ENCODE data around the gene IQSEC1.

The IQSEC1 gene

DNA sequence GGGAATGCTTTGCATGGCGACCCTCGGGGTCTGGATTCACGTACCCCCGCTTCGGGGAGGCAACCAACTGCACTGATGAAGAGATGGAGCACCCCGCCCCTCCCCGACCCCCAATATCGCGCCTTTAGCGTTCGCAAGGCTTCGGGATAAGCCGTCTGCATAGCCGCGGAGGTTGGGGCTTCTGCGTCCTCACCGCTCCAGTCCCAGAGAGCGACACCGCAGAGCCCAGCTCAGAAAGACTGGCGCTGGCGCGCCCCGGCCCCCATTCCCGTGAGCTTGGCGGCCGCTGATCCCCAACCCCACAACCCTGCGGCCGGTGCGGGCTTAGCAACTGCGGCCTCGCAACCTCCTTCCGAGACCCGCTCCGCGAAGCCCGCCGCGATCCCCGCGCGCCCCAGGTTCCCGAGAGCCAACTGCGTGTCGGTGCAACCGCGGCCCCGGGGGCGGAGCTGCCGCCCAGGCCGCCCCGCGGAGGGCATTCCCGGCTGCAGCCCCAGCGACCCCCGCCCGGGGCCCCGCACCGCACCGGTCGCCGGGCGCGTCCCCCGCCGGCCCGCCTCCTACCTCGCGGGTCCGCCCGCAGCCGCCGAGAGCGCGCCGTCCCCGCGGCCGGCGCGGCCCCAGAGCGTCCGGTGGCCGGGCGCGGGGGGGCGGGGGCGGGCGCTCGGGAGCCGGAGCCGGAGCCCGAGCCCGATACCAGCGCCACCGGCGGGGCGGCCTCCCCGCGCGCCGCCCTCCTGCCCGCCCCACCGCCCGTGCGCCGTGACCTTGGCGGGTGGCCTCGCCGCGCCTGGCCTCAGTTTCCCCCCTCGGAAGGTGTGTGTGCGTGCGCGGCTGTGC is 79.5 kb downstream of the IQSEC1 start:
- Histone ChIP-seq H3K4me3 (ENCODE audit: low read depth in 1 of 5, low read length in 5 of 5) (peak overlapping the region in 4 of 5 donors; percentile 81 to 93 (median 88)), H3K27ac (ENCODE audit: low read depth, low read length) (peak overlapping the region; percentile 64), H3K9me3 (ENCODE audit: control insufficient read depth in 5 of 5, low read length in 5 of 5) (no peaks in the 10 kb centered on the region), H3K27me3 (ENCODE audit: control insufficient read depth in 5 of 5, insufficient read depth in 4 of 5, low read length in 5 of 5) (no peaks in the 10 kb centered on the region), H3K36me3 (ENCODE audit: control insufficient read depth in 5 of 5, insufficient read depth in 5 of 5, low read length in 5 of 5) (no peaks in the 10 kb centered on the region), H3K9ac (ENCODE audit: low read length in 5 of 5) (peak overlapping the region in 4 of 5 donors; percentile 52 to 84 (median 71)), H3K4me1 (ENCODE audit: control insufficient read depth in 5 of 5, insufficient read depth in 5 of 5, low read length in 5 of 5) (peaks cover 0 to 36% (median 22%) of the 10 kb centered on the region in 5 donors)

DNA sequence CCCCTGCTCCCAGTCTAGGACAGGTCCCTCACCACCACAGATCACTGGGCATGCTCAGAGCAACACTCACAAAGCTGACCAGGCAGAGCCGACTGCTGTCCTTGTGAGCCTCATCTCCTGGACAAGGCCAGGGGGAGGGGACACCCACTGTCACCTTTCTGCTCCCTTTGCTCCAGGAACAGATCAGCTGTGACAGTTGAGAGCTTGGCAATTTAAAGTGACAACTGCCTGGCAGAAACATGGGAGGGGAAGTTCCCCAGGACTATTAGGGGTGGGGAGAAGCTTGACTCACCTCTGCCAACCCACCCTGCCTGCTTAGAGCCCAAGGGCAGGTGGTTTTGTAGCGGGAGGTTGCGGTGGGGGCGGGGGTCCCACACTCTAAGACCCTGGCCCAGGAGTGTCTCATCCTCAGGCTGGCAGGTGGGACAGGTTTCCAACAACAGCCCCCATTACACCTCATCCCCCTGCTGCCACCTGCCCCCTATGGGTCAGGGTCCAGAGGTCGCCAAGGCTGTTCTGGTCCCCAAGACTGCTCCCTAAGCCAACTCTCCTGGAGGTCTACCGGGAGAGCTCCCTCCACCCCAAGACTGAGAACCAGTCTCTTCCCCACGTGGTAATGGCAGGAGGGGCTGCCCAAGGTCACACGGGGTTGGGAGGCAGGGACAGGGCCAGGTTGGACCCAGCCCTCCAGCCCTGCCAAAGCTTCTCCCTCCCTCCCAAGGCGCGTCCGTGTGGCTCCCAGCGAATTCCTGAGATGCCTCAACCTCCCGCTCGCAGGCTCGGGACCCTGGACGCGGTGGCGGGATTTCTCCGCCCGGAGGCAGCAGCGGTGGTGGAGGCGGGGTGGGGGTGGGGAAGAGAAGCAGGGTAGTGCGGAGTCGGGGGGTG is 80.4 kb downstream of the IQSEC1 start:
- H3K9ac ChIP-seq (ENCODE audit: low read length in 5 of 5), result peak overlapping the region in 2 of 5 donors; percentile 52 to 61

DNA sequence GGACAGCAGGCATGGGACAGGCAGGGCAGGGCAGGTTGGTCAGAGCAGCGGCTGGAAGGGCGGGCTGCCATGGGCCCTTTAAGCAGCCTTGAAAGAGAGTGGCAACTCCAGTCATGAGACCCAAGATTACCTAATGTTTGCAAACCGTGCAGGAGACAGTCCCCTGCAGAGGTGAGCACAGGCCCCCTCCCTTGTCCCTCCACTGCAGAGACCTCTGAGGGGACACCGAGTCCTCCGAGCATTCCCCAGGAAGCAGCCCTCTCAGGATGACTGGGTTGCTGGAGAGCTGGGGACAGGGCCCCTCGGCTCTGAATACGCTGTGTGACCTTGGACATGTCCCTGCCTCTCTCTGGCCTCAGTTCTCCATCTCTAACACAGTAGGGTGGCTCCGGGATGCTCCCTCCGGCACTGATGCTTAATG is 81.4 kb downstream of the IQSEC1 start:
- Histone ChIP-seq H3K9ac (ENCODE audit: low read length in 5 of 5) (no peak overlapping the region), H3K27ac (ENCODE audit: low read depth, low read length) (no peak overlapping the region)

More for the DNA sequence above, 80.4 kb downstream of the IQSEC1 start:
- Histone ChIP-seq H3K27ac (ENCODE audit: low read depth, low read length) (no peak overlapping the region), H3K4me3 (ENCODE audit: low read depth in 1 of 5, low read length in 5 of 5) (peak overlapping the region in 3 of 5 donors; percentile 69 to 88 (median 75)), H3K4me1 (ENCODE audit: control insufficient read depth in 5 of 5, insufficient read depth in 5 of 5, low read length in 5 of 5) (peaks cover 0 to 33% (median 20%) of the 10 kb centered on the region in 5 donors), H3K9me3 (ENCODE audit: control insufficient read depth in 5 of 5, low read length in 5 of 5) (no peaks in the 10 kb centered on the region), H3K36me3 (ENCODE audit: control insufficient read depth in 5 of 5, insufficient read depth in 5 of 5, low read length in 5 of 5) (no peaks in the 10 kb centered on the region), H3K27me3 (ENCODE audit: control insufficient read depth in 5 of 5, insufficient read depth in 4 of 5, low read length in 5 of 5) (no peaks in the 10 kb centered on the region)

DNA sequence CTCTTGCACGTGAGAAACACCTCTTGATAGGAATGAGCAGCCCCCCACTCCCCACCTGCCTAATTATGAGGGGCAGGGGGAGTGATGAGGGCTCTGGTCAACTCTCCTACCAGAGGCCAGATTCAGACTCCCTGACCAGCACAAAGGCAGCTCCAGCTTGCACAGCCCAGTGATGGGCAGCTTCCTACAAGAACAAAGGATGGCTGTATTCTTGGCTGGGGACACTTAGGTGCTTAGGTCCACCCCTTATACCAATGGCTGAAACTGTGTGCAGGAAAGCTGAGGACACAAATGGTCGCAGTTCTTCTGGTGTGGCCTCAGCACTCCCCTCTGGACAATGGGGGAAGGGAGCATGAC is 81.8 kb downstream of the IQSEC1 start:
- Histone ChIP-seq H3K4me3 (ENCODE audit: low read depth in 1 of 5, low read length in 5 of 5) (no peak overlapping the region), H3K9ac (ENCODE audit: low read length in 5 of 5) (no peak overlapping the region), H3K9me3 (ENCODE audit: control insufficient read depth in 5 of 5, low read length in 5 of 5) (no peaks in the 10 kb centered on the region), H3K27ac (ENCODE audit: low read depth, low read length) (no peak overlapping the region), H3K27me3 (ENCODE audit: control insufficient read depth in 5 of 5, insufficient read depth in 4 of 5, low read length in 5 of 5) (no peaks in the 10 kb centered on the region), H3K4me1 (ENCODE audit: control insufficient read depth in 5 of 5, insufficient read depth in 5 of 5, low read length in 5 of 5) (peaks cover 0 to 33% (median 20%) of the 10 kb centered on the region in 5 donors), H3K36me3 (ENCODE audit: control insufficient read depth in 5 of 5, insufficient read depth in 5 of 5, low read length in 5 of 5) (no peaks in the 10 kb centered on the region)

More for the DNA sequence above, 81.4 kb downstream of the IQSEC1 start:
- Histone ChIP-seq H3K36me3 (ENCODE audit: control insufficient read depth in 5 of 5, insufficient read depth in 5 of 5, low read length in 5 of 5) (no peaks in the 10 kb centered on the region), H3K4me3 (ENCODE audit: low read depth in 1 of 5, low read length in 5 of 5) (no peak overlapping the region), H3K9me3 (ENCODE audit: control insufficient read depth in 5 of 5, low read length in 5 of 5) (no peaks in the 10 kb centered on the region), H3K4me1 (ENCODE audit: control insufficient read depth in 5 of 5, insufficient read depth in 5 of 5, low read length in 5 of 5) (peaks cover 0 to 33% (median 20%) of the 10 kb centered on the region in 5 donors), H3K27me3 (ENCODE audit: control insufficient read depth in 5 of 5, insufficient read depth in 4 of 5, low read length in 5 of 5) (no peaks in the 10 kb centered on the region)

DNA sequence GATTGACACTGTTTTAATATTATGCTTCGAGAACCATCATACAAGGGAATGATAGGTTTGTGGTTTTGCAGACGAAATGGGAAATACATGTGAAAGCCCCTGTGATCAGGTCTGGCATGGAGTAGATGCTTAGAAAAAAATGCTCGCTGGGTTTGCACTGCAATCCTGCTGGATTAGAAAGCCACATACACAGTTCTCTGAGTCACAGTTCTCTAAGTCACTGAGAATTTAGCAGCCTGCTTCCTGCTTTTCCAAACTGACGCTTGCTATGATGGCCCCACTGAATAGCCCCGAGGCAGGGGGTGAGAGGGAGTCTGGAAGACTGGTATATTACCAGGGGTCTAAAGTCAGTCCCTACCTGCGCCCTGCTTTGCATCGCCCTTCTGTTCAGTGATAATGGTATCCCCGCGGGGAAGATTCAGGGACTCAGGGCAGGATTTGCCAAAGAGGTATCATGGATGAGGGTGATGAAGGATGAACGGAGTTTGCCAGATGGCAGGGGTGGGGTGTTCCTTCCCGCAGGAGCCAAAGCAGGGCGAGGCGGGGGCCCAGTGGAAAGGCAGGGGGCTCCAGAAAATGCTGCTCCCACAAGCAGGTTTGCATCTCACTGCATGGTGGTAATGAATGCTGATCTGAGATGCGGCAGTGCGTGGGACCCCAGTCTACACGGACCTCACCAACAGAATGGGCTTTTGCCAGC is 82.3 kb downstream of the IQSEC1 start:
- H3K27ac ChIP-seq (ENCODE audit: low read depth, low read length), result no peak overlapping the region
- H3K4me1 ChIP-seq (ENCODE audit: control insufficient read depth in 5 of 5, insufficient read depth in 5 of 5, low read length in 5 of 5), result peaks cover 0 to 33% (median 20%) of the 10 kb centered on the region in 5 donors
- H3K9ac ChIP-seq (ENCODE audit: low read length in 5 of 5), result no peak overlapping the region
- no peaks in the 10 kb centered on the region for H3K36me3 ChIP-seq (ENCODE audit: control insufficient read depth in 5 of 5, insufficient read depth in 5 of 5, low read length in 5 of 5)
- no peak overlapping the region for H3K4me3 ChIP-seq (ENCODE audit: low read depth in 1 of 5, low read length in 5 of 5)
- H3K27me3 ChIP-seq (ENCODE audit: control insufficient read depth in 5 of 5, insufficient read depth in 4 of 5, low read length in 5 of 5), result no peaks in the 10 kb centered on the region
- H3K9me3 ChIP-seq (ENCODE audit: control insufficient read depth in 5 of 5, low read length in 5 of 5), result no peaks in the 10 kb centered on the region

DNA sequence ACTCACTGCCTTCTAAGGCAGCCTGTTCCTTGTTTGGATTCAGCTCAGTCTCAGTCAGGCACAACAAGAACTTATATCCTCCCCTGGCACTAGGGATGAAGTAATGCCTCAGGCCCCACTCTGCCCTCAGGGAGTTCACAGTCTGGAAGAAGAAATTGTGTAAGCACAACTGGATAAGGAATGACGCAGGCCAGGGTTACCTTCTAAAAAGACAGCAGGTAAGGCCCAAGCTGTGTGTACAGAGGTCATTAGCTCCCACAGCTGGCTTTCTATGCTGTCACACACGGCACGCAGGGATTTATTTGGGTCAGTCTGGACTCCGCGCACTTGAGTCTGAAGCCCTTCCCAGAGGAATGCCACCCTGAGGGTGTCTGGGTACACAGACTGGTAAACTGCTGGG is 82.9 kb downstream of the IQSEC1 start:
- Histone ChIP-seq H3K27ac (ENCODE audit: low read depth, low read length) (no peak overlapping the region), H3K4me3 (ENCODE audit: low read depth in 1 of 5, low read length in 5 of 5) (no peak overlapping the region), H3K4me1 (ENCODE audit: control insufficient read depth in 5 of 5, insufficient read depth in 5 of 5, low read length in 5 of 5) (peaks cover 0 to 30% (median 17%) of the 10 kb centered on the region in 5 donors), H3K36me3 (ENCODE audit: control insufficient read depth in 5 of 5, insufficient read depth in 5 of 5, low read length in 5 of 5) (no peaks in the 10 kb centered on the region), H3K27me3 (ENCODE audit: control insufficient read depth in 5 of 5, insufficient read depth in 4 of 5, low read length in 5 of 5) (no peaks in the 10 kb centered on the region), H3K9me3 (ENCODE audit: control insufficient read depth in 5 of 5, low read length in 5 of 5) (no peaks in the 10 kb centered on the region), H3K9ac (ENCODE audit: low read length in 5 of 5) (no peak overlapping the region)

DNA sequence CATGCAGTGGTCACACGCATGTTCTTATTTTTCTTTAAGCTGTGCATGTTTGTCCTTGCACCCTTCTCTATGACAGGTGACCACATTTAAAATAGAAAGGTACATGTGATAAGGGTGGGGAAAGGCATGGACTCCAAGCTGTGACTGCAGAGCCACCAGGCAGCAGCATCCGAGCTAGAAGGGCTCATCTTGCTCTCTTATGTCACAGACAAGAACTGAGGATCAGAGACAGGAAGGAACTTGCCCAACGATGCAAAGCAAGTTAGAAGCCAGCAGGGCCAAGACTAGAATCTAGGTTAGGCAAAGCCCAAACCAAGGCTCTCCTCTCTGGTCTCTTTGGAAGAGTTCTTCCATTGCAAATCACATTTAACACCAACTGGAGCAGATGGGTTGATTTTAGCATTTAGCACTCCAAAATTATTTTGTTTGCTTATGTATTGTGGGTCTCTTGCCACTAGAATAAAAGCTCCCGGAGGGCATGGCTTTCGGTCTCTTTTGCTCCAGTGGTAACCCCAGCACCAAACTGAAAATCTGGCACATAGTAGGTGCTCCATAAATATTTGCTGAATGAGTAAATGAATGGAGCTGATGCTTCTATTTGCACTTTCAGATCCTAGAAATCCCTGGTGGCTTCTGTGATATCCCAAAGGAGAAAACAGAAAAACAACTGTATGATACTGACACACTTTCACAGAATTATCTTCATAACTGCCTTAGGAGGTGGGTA is 84.3 kb downstream of the IQSEC1 start:
- Histone ChIP-seq H3K4me1 (ENCODE audit: control insufficient read depth in 5 of 5, insufficient read depth in 5 of 5, low read length in 5 of 5) (peaks cover 0 to 26% (median 15%) of the 10 kb centered on the region in 5 donors), H3K27ac (ENCODE audit: low read depth, low read length) (no peak overlapping the region), H3K9me3 (ENCODE audit: control insufficient read depth in 5 of 5, low read length in 5 of 5) (no peaks in the 10 kb centered on the region)

DNA sequence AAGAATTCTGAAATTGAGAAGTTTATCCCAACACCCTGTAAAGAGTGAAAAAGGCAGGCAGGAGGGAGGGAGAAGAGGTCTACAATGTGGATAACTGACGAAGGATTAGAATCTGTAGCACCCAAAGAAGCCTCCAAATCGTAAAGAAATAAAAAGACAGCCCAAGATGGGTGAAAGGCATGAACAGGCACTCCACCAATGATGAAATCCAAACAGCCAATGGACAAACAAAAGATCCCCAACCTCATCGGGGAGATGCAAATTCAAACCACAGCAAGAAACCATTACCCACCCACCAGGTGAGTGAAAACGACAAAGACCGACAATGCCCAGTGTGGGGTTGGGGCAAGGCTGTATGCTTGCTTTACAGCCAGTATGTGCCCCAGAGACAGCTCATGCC is 85.6 kb downstream of the IQSEC1 start:
- Histone ChIP-seq H3K4me3 (ENCODE audit: low read depth in 1 of 5, low read length in 5 of 5) (no peak overlapping the region), H3K9ac (ENCODE audit: low read length in 5 of 5) (no peak overlapping the region), H3K4me1 (ENCODE audit: control insufficient read depth in 5 of 5, insufficient read depth in 5 of 5, low read length in 5 of 5) (peaks cover 0 to 16% (median 6%) of the 10 kb centered on the region in 5 donors), H3K27ac (ENCODE audit: low read depth, low read length) (no peak overlapping the region), H3K9me3 (ENCODE audit: control insufficient read depth in 5 of 5, low read length in 5 of 5) (no peaks in the 10 kb centered on the region), H3K36me3 (ENCODE audit: control insufficient read depth in 5 of 5, insufficient read depth in 5 of 5, low read length in 5 of 5) (no peaks in the 10 kb centered on the region), H3K27me3 (ENCODE audit: control insufficient read depth in 5 of 5, insufficient read depth in 4 of 5, low read length in 5 of 5) (no peaks in the 10 kb centered on the region)

More for the DNA sequence above, 84.3 kb downstream of the IQSEC1 start:
- no peak overlapping the region for H3K9ac ChIP-seq (ENCODE audit: low read length in 5 of 5)
- no peaks in the 10 kb centered on the region for H3K27me3 ChIP-seq (ENCODE audit: control insufficient read depth in 5 of 5, insufficient read depth in 4 of 5, low read length in 5 of 5)
- H3K36me3 ChIP-seq (ENCODE audit: control insufficient read depth in 5 of 5, insufficient read depth in 5 of 5, low read length in 5 of 5), result no peaks in the 10 kb centered on the region
- H3K4me3 ChIP-seq (ENCODE audit: low read depth in 1 of 5, low read length in 5 of 5), result no peak overlapping the region

DNA sequence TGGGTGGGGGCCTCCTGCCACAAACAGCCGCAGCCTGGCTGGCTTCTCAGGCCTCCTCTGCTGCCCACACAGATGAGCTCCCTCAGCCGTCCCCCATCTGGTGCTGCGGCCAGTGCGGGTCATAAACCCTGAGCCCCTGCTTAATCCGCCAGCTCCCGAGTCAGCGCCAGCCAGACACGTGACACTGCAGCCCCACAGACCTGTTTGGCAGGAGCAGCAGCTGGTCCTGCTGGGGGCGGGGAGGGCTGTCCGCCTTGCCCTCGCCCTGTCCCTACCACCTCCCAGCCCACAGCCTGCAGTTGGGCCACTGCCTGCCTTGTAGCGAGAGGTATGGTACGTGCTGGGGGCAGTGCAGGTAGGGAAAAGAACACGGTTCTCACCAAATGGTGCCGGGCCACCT is 86.2 kb downstream of the IQSEC1 start:
- Histone ChIP-seq H3K27ac (ENCODE audit: low read depth, low read length) (no peak overlapping the region), H3K4me3 (ENCODE audit: low read depth in 1 of 5, low read length in 5 of 5) (no peak overlapping the region), H3K9me3 (ENCODE audit: control insufficient read depth in 5 of 5, low read length in 5 of 5) (no peaks in the 10 kb centered on the region), H3K9ac (ENCODE audit: low read length in 5 of 5) (no peak overlapping the region), H3K4me1 (ENCODE audit: control insufficient read depth in 5 of 5, insufficient read depth in 5 of 5, low read length in 5 of 5) (peaks cover 0 to 14% (median 6%) of the 10 kb centered on the region in 5 donors), H3K27me3 (ENCODE audit: control insufficient read depth in 5 of 5, insufficient read depth in 4 of 5, low read length in 5 of 5) (no peaks in the 10 kb centered on the region), H3K36me3 (ENCODE audit: control insufficient read depth in 5 of 5, insufficient read depth in 5 of 5, low read length in 5 of 5) (no peaks in the 10 kb centered on the region)
